K562 (cell line): Measurements from ENCODE around the gene TNIP2. TPM values are rescaled to one million over a fixed set of nuclear protein-coding genes. Genes with fewer than 3 reads are reported as not detected.

Source experiments
- CGGBP1 ChIP-seq: fragments of 250-450 bp; sonication (Bioruptor Pico); IDR thresholded peaks from 2 replicates; pipeline ENCODE4 v1.9.0; 2021; ENCODE audit warnings: mild to moderate bottlenecking
- DEAF1 ChIP-seq: fragments of 450-650 bp; formaldehyde crosslinking; IDR thresholded peaks from 2 replicates; pipeline ENCODE4 v1.4.0; 2020; ENCODE audit warnings: mild to moderate bottlenecking, moderate library complexity
- FOSL1 ChIP-seq: fragments of 200-800 bp; sonication (Bioruptor generic); conservative IDR thresholded peaks from 2 replicates; pipeline ENCODE4 v1.6.1; 2016; ENCODE audit warnings: missing genetic modification characterization, missing compliant biosample characterization
- MBD1 ChIP-seq: fragments of 250-450 bp; sonication (Bioruptor Pico); IDR thresholded peaks from 2 replicates; pipeline ENCODE4 v1.8.0; 2022; ENCODE audit warnings: inconsistent platforms
- NFE2 ChIP-seq: IDR thresholded peaks from 2 replicates; pipeline ENCODE4 v1.6.1; 2014; ENCODE audit warnings: antibody characterized with exemption, low read depth
- NR1H2 ChIP-seq: sonication (generic); formaldehyde crosslinking; IDR thresholded peaks from 2 replicates; pipeline ENCODE4 v1.4.0; 2020; ENCODE audit warnings: mild to moderate bottlenecking, missing genetic modification reagents
- POLR3A ChIP-seq: IDR thresholded peaks from 2 replicates; pipeline ENCODE4 v1.6.1; 2011; ENCODE audit warnings: borderline replicate concordance, mild to moderate bottlenecking, moderate library complexity; ENCODE audit not compliant: insufficient read length, insufficient read depth; ENCODE audit errors: extremely low read depth
- PTTG1 ChIP-seq: fragments of 450-650 bp; IDR thresholded peaks from 2 replicates; pipeline ENCODE4 v1.6.1; 2016; ENCODE audit warnings: low read depth, mild to moderate bottlenecking, missing genetic modification characterization, missing compliant biosample characterization
- SRSF1 ChIP-seq: fragments of 200-400 bp; formaldehyde crosslinking; IDR thresholded peaks from 2 replicates; pipeline ENCODE4 v1.6.1; 2017; ENCODE audit warnings: mild to moderate bottlenecking, low read depth, low read length, moderate library complexity
- ZBTB2 ChIP-seq: fragments of 450-650 bp; IDR thresholded peaks from 2 replicates; pipeline ENCODE4 v1.6.1; 2016; ENCODE audit warnings: antibody characterized with exemption
- ZNF589 ChIP-seq: fragments of 200-800 bp; sonication (Bioruptor generic); IDR thresholded peaks from 2 replicates; pipeline ENCODE4 v1.6.1; 2016; ENCODE audit warnings: low read depth, missing genetic modification characterization, missing compliant biosample characterization
- polyA plus RNA-seq, 8 experiments: library from polyadenylated mRNA; depleted of rRNA in 4 of 8; stranded (reverse) in 5 of 8; unstranded in 3 of 8; fragments of >200 nt; fragmentation: Nextera tagmentation in 2 of 8; fragmentation: Illumina TruSeq in 1 of 8; extraction: Ambion mirVana in 2 of 8; extraction: Trizol in 1 of 8; gene quantifications; 2 replicates each; pipeline versions ENCODE4 v1.2.1 to v1.2.3, GENCODE V29; 2011 to 2014; ENCODE audit warnings: inconsistent platforms in 1 of 8, missing spikeins in 1 of 8
- total RNA-seq, 7 experiments: library from RNA; depleted of rRNA in 6 of 7; stranded (reverse); fragments of >200 nt in 6 of 7; fragmentation: Illumina TruSeq in 2 of 7; extraction: Trizol in 2 of 7; gene quantifications; 2 replicates each; pipeline versions ENCODE4 v1.2.1 to v1.2.3, GENCODE V29; 2011 to 2021; ENCODE audit warnings: low replicate concordance in 1 of 7
- TF ChIP-seq, protein P1 (sequence below): sonication (generic); formaldehyde crosslinking; IDR thresholded peaks from 2 replicates; pipeline ENCODE4 v1.8.1; 2023; ENCODE audit warnings: missing genetic modification reagents, mild to moderate bottlenecking, borderline replicate concordance

The TNIP2 gene
- total and polyA plus RNA-seq, 9 of the 15 experiments (the other 6 are each of a cell fraction or from before 2014, with no cell fraction given): 0.61 to 42.6 (median 19.5) TPM

GRCh38 chr4:2745981-2746806 lies 9.9 kb downstream of the TNIP2 start (continued):
- TF ChIP-seq DEAF1: no peak
- TF ChIP-seq NFE2: 0 out of 2 replicates have a peak, but pooled peaks have one; percentile 31
- TF ChIP-seq POLR3A: no peak
- no peak for TF ChIP-seq MBD1 (CRISPR knock-in tag)
- TF ChIP-seq SRSF1: no peak
- 0 out of 2 replicates have a peak, but pooled peaks have one; percentile 20 for TF ChIP-seq FOSL1 (tag)
- TF ChIP-seq ZBTB2: no peak
- no peak for TF ChIP-seq CGGBP1 (CRISPR knock-in tag)
- TF ChIP-seq ZNF589 (CRISPR knock-in tag): no peak
- TF ChIP-seq, protein P1, sequence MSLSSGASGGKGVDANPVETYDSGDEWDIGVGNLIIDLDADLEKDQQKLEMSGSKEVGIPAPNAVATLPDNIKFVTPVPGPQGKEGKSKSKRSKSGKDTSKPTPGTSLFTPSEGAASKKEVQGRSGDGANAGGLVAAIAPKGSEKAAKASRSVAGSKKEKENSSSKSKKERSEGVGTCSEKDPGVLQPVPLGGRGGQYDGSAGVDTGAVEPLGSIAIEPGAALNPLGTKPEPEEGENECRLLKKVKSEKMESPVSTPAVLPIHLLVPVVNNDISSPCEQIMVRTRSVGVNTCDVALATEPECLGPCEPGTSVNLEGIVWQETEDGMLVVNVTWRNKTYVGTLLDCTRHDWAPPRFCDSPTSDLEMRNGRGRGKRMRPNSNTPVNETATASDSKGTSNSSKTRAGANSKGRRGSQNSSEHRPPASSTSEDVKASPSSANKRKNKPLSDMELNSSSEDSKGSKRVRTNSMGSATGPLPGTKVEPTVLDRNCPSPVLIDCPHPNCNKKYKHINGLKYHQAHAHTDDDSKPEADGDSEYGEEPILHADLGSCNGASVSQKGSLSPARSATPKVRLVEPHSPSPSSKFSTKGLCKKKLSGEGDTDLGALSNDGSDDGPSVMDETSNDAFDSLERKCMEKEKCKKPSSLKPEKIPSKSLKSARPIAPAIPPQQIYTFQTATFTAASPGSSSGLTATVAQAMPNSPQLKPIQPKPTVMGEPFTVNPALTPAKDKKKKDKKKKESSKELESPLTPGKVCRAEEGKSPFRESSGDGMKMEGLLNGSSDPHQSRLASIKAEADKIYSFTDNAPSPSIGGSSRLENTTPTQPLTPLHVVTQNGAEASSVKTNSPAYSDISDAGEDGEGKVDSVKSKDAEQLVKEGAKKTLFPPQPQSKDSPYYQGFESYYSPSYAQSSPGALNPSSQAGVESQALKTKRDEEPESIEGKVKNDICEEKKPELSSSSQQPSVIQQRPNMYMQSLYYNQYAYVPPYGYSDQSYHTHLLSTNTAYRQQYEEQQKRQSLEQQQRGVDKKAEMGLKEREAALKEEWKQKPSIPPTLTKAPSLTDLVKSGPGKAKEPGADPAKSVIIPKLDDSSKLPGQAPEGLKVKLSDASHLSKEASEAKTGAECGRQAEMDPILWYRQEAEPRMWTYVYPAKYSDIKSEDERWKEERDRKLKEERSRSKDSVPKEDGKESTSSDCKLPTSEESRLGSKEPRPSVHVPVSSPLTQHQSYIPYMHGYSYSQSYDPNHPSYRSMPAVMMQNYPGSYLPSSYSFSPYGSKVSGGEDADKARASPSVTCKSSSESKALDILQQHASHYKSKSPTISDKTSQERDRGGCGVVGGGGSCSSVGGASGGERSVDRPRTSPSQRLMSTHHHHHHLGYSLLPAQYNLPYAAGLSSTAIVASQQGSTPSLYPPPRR: no peak
- no peak for TF ChIP-seq PTTG1 (tag)
- no peak for TF ChIP-seq NR1H2 (CRISPR knock-in tag)
